ENCODE results near the gene UBXN11.

DNA sequence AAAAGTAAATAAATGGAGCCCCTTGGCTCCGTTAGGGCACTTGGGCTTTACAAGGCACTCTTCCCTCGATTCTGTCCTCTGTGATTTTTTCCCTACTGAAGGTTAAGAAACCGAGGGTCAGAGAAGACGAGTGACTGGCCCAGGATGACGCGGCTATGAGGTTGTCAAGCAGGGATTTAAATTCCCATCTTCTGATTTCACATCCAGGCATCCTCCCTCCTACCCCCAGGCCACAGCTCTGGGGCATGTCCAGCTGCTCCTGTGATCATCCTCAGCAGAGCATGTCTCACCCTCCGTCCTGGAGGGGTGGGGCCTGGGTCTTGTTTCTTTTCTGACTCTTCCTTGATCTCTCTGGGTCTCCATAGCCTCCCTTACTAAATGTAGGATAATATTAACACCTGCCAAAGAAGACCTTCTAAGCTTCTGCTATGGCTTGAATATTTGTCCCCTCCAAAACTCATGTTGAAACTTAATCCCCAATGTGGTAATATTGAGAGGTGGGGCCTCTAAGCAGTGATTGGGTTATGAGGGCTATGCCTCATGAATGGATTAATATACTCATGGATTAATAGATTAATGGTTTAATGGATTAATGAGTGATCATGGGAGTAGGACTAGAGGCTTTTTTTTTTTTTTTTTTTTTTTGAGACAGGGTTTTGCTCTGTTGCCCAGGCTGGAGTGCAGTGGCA is 42.9 kb upstream of the UBXN11 start:
- TF ChIP-seq, protein P1, sequence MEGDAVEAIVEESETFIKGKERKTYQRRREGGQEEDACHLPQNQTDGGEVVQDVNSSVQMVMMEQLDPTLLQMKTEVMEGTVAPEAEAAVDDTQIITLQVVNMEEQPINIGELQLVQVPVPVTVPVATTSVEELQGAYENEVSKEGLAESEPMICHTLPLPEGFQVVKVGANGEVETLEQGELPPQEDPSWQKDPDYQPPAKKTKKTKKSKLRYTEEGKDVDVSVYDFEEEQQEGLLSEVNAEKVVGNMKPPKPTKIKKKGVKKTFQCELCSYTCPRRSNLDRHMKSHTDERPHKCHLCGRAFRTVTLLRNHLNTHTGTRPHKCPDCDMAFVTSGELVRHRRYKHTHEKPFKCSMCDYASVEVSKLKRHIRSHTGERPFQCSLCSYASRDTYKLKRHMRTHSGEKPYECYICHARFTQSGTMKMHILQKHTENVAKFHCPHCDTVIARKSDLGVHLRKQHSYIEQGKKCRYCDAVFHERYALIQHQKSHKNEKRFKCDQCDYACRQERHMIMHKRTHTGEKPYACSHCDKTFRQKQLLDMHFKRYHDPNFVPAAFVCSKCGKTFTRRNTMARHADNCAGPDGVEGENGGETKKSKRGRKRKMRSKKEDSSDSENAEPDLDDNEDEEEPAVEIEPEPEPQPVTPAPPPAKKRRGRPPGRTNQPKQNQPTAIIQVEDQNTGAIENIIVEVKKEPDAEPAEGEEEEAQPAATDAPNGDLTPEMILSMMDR (IDR thresholded peaks at IDR 0.05; ENCODE audit: insufficient read depth, low read length, poor library complexity, severe bottlenecking) = no peak
- TF ChIP-seq EZH2phosphoT487 (conservative IDR thresholded peaks at IDR 0.05; ENCODE audit: low read length) = no peak
